Neural cell (in vitro differentiated cells): ENCODE data around the gene GANC.

Experiments used
- CTCF ChIP-seq: fragments of 450-650 bp; IDR thresholded peaks from 2 replicates; pipeline ENCODE4 v1.5.1; 2014; ENCODE audit warnings: antibody characterized with exemption, mild to moderate bottlenecking, moderate library complexity; ENCODE audit not compliant: poor library complexity, severe bottlenecking
- EP300 ChIP-seq: fragments of 450-650 bp; conservative IDR thresholded peaks from 2 replicates; pipeline ENCODE4 v1.6.1; 2014; ENCODE audit warnings: antibody characterized with exemption, mild to moderate bottlenecking, moderate library complexity; ENCODE audit not compliant: poor library complexity, severe bottlenecking
- EZH2 ChIP-seq: fragments of 200-600, 300-800 bp; shearing (Covaris generic), sonication (generic); IDR thresholded peaks from 2 replicates; pipeline ENCODE4 v1.6.1; 2014; ENCODE audit warnings: antibody characterized with exemption, low read length, borderline replicate concordance, mild to moderate bottlenecking; ENCODE audit not compliant: insufficient read depth, poor library complexity, severe bottlenecking
- POLR2AphosphoS5 ChIP-seq: IDR thresholded peaks from 2 replicates; pipeline ENCODE4 v1.6.1; 2012
- RAD21 ChIP-seq: fragments of 450-650 bp; conservative IDR thresholded peaks from 2 replicates; pipeline ENCODE4 v1.6.1; 2014; ENCODE audit warnings: antibody characterized with exemption, mild to moderate bottlenecking, moderate library complexity
- SMC3 ChIP-seq: fragments of 450-650 bp; conservative IDR thresholded peaks from 2 replicates; pipeline ENCODE4 v1.6.1; 2014; ENCODE audit warnings: antibody characterized with exemption, mild to moderate bottlenecking, moderate library complexity; ENCODE audit not compliant: poor library complexity
- TAF1 ChIP-seq: IDR thresholded peaks from 2 replicates; pipeline ENCODE4 v1.6.1; 2012; ENCODE audit warnings: low read depth
- TF ChIP-seq, protein P1 (sequence below): IDR thresholded peaks from 2 replicates; pipeline ENCODE4 v1.6.1; 2012; ENCODE audit warnings: borderline replicate concordance

- TF ChIP-seq CTCF (no peak), EP300 (no peak), RAD21 (no peak), POLR2AphosphoS5 (no peak), SMC3 (no peak), EZH2 (no peak), TAF1 (no peak)
- TF ChIP-seq, protein P1, sequence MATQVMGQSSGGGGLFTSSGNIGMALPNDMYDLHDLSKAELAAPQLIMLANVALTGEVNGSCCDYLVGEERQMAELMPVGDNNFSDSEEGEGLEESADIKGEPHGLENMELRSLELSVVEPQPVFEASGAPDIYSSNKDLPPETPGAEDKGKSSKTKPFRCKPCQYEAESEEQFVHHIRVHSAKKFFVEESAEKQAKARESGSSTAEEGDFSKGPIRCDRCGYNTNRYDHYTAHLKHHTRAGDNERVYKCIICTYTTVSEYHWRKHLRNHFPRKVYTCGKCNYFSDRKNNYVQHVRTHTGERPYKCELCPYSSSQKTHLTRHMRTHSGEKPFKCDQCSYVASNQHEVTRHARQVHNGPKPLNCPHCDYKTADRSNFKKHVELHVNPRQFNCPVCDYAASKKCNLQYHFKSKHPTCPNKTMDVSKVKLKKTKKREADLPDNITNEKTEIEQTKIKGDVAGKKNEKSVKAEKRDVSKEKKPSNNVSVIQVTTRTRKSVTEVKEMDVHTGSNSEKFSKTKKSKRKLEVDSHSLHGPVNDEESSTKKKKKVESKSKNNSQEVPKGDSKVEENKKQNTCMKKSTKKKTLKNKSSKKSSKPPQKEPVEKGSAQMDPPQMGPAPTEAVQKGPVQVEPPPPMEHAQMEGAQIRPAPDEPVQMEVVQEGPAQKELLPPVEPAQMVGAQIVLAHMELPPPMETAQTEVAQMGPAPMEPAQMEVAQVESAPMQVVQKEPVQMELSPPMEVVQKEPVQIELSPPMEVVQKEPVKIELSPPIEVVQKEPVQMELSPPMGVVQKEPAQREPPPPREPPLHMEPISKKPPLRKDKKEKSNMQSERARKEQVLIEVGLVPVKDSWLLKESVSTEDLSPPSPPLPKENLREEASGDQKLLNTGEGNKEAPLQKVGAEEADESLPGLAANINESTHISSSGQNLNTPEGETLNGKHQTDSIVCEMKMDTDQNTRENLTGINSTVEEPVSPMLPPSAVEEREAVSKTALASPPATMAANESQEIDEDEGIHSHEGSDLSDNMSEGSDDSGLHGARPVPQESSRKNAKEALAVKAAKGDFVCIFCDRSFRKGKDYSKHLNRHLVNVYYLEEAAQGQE: no peak
Measured at GRCh38 chr15:42335074-42335473, 62.1 kb downstream of the GANC start.
